ENCODE measurements around the gene SHC4.

Gene SHC4

GRCh38 chr15:48968066-48968465 lies 4.3 kb upstream of the SHC4 start:
- DNase-seq (ENCODE audit: low read depth in 2 of 2) = no peak

GRCh38 chr15:48967336-48967735 lies 3.6 kb upstream of the SHC4 start:
- DNase-seq (ENCODE audit: low read depth in 2 of 2) = no peak

GRCh38 chr15:48966595-48967301 lies 3.0 kb upstream of the SHC4 start:
- DNase-seq (ENCODE audit: low read depth in 2 of 2) = peak; percentile 28 to 43

GRCh38 chr15:48965972-48966371 lies 2.3 kb upstream of the SHC4 start:
- DNase-seq (ENCODE audit: low read depth in 2 of 2) = no peak

GRCh38 chr15:48964898-48965297 lies 1.2 kb upstream of the SHC4 start:
- no peak for DNase-seq (ENCODE audit: low read depth in 2 of 2)

- no peak for DNase-seq (ENCODE audit: low read depth in 2 of 2)
These were observed 826 bp downstream of the SHC4 start for GRCh38 chr15:48962662-48963523.

- no peak for DNase-seq (ENCODE audit: low read depth in 2 of 2)
These were observed 7.8 kb downstream of the SHC4 start for GRCh38 chr15:48955967-48956366.

GRCh38 chr15:48955370-48955769 lies 8.3 kb downstream of the SHC4 start:
- no peak for DNase-seq (ENCODE audit: low read depth in 2 of 2)

GRCh38 chr15:48954538-48954937 lies 9.2 kb downstream of the SHC4 start:
- no peak for DNase-seq (ENCODE audit: low read depth in 2 of 2)

GRCh38 chr15:48946840-48947187 lies 16.9 kb downstream of the SHC4 start:
- DNase-seq (ENCODE audit: low read depth in 2 of 2) = no peak

- no peak for DNase-seq (ENCODE audit: low read depth in 2 of 2)
These were observed 17.5 kb downstream of the SHC4 start for GRCh38 chr15:48946074-48946839.

GRCh38 chr15:48945386-48945785 lies 18.3 kb downstream of the SHC4 start:
- no peak for DNase-seq (ENCODE audit: low read depth in 2 of 2)

- DNase-seq (ENCODE audit: low read depth in 2 of 2) = no peak
These were observed 21.8 kb downstream of the SHC4 start for GRCh38 chr15:48941904-48942303.

GRCh38 chr15:48940508-48940907 lies 23.2 kb downstream of the SHC4 start:
- no peak for DNase-seq (ENCODE audit: low read depth in 2 of 2)

- DNase-seq (ENCODE audit: low read depth in 2 of 2) = no peak
These were observed 24.1 kb downstream of the SHC4 start for GRCh38 chr15:48939648-48940047.

- no peak for DNase-seq (ENCODE audit: low read depth in 2 of 2)
These were observed 25.8 kb downstream of the SHC4 start for GRCh38 chr15:48937886-48938285.

- DNase-seq (ENCODE audit: low read depth in 2 of 2) = no peak
These were observed 27.1 kb downstream of the SHC4 start for GRCh38 chr15:48936666-48937065.

- DNase-seq (ENCODE audit: low read depth in 2 of 2) = no peak
These were observed 28.5 kb downstream of the SHC4 start for GRCh38 chr15:48935236-48935635.

- DNase-seq (ENCODE audit: low read depth in 2 of 2) = no peak
These were observed 33.0 kb downstream of the SHC4 start for GRCh38 chr15:48930735-48931134.

GRCh38 chr15:48929661-48930060 lies 34.1 kb downstream of the SHC4 start:
- DNase-seq (ENCODE audit: low read depth in 2 of 2) = no peak

- peak; percentile 51 to 56 for DNase-seq (ENCODE audit: low read depth in 2 of 2)
These were observed 34.7 kb downstream of the SHC4 start for GRCh38 chr15:48928877-48929538.

- DNase-seq (ENCODE audit: low read depth in 2 of 2) = no peak
These were observed 38.0 kb downstream of the SHC4 start for GRCh38 chr15:48925714-48926223.

Data from stimulated activated CD8-positive, alpha-beta memory T cell treated with anti-CD3 and anti-CD28 coated beads, Interleukin-15, amount 100 ng/mL, for 48 hours (primary cell).